Astrocyte of the spinal cord (primary cell): ENCODE data around the gene HPCA.

ENCODE experiments used
- DNase-seq: peaks from one replicate; pipeline ENCODE4 v3.0.0; 2011; ENCODE audit warnings: low read depth, low spot score
- H3K4me3 ChIP-seq: 2 replicates; pipeline ENCODE4 v1.5.1; 2011; ENCODE audit warnings: low read depth, mild to moderate bottlenecking, low read length, moderate library complexity
- CTCF ChIP-seq: IDR thresholded peaks from 2 replicates; pipeline ENCODE4 v1.5.1; 2012; ENCODE audit warnings: low read depth, mild to moderate bottlenecking, low read length, inconsistent platforms
- in situ Hi-C: cut with HindIII; loops from 2 replicates; pipeline ENCODE4 v1.10.0; 2017; ENCODE audit warnings: low sequenced_read_pairs

HPCA gene

GRCh38 chr1:32898958-32899357 lies 12.7 kb downstream of the HPCA start:
- H3K4me3 ChIP-seq, result no peak overlapping the region
- TF ChIP-seq CTCF, result no peak
- in situ Hi-C loops, result no loop called here
- no peak for DNase-seq

GRCh38 chr1:32899586-32900296 lies 13.4 kb downstream of the HPCA start:
- DNase-seq, result no peak
- in situ Hi-C loops, result no loop called here
- H3K4me3 ChIP-seq, result no peak overlapping the region
- no peak for TF ChIP-seq CTCF

GRCh38 chr1:32900371-32900955 lies 14.2 kb downstream of the HPCA start:
- H3K4me3 ChIP-seq, result peak overlapping the region; percentile 54
- DNase-seq, result no peak
- in situ Hi-C loops, result no loop called here

GRCh38 chr1:32900956-32901822 lies 14.9 kb downstream of the HPCA start, which contains the start of gene TMEM54:
TSS of gene TMEM54 (minus strand) at chr1:32901389. CDS start at chr1:32901238, 151 bp downstream.
- no peak for TF ChIP-seq CTCF
- peak within 1 kb of the TSS; percentile 54 for H3K4me3 ChIP-seq

More at GRCh38 chr1:32900371-32900955, 14.2 kb downstream of the HPCA start:
- no peak for TF ChIP-seq CTCF

GRCh38 chr1:32901823-32902534 lies 15.7 kb downstream of the HPCA start:
- in situ Hi-C loops, result no loop called here
- no peak for TF ChIP-seq CTCF
- no peak for DNase-seq
- peak overlapping the region; percentile 54 for H3K4me3 ChIP-seq

More at GRCh38 chr1:32900956-32901822, 14.9 kb downstream of the HPCA start, which contains the start of gene TMEM54:
- in situ Hi-C loops, result no loop called here
- DNase-seq, result no peak

- no peak overlapping the region for H3K4me3 ChIP-seq
- no peak for TF ChIP-seq CTCF
- in situ Hi-C loops, result no loop called here
- DNase-seq, result no peak
Measured at GRCh38 chr1:32902535-32902920, 16.2 kb downstream of the HPCA start.
